HG02798 (cell line): Measurements from ENCODE around the gene WDR6.

Experiments
- ATAC-seq: cut with Tn5 transposase; IDR thresholded peaks from one replicate; pipeline ENCODE4 v1.9.1; 2021; ENCODE audit warnings: mild to moderate bottlenecking; ENCODE audit not compliant: unreplicated experiment, poor library complexity

Gene WDR6

DNA sequence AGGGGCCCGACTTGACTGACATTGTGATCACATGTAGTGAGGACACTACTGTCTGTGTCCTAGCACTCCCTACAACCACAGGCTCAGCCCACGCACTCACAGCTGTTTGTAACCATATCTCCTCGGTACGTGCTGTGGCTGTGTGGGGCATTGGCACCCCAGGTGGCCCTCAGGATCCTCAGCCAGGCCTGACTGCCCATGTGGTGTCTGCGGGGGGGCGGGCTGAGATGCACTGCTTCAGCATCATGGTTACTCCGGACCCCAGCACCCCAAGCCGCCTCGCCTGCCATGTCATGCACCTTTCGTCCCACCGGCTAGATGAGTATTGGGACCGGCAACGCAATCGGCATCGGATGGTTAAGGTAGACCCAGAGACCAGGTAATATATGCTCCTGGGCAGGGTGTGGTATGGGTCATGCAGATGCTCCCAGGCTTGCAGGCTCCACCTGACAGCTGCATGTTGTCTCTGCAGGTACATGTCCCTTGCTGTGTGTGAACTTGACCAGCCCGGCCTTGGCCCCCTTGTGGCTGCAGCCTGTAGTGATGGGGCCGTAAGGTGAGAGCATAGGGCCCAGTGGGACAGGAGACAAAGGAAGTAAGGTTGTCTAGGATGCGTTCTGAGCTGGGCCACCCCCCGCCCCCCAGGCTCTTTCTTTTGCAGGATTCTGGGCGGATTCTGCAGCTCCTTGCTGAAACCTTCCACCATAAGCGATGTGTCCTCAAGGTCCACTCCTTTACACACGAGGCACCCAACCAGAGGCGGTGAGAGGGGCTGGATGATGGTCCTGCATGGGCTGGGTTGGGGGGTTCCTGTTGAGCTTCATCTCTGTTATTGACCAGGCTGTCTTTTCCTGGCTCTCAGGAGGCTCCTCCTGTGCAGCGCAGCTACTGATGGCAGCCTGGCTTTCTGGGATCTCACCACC, 6.8 kb downstream of the WDR6 start:
- no peak for ATAC-seq

GRCh38 chr3:49015072-49015471, 7.9 kb downstream of the WDR6 start:
- no peak for ATAC-seq

GRCh38 chr3:49015765-49016164, 8.6 kb downstream of the WDR6 start:
- no peak for ATAC-seq

DNA sequence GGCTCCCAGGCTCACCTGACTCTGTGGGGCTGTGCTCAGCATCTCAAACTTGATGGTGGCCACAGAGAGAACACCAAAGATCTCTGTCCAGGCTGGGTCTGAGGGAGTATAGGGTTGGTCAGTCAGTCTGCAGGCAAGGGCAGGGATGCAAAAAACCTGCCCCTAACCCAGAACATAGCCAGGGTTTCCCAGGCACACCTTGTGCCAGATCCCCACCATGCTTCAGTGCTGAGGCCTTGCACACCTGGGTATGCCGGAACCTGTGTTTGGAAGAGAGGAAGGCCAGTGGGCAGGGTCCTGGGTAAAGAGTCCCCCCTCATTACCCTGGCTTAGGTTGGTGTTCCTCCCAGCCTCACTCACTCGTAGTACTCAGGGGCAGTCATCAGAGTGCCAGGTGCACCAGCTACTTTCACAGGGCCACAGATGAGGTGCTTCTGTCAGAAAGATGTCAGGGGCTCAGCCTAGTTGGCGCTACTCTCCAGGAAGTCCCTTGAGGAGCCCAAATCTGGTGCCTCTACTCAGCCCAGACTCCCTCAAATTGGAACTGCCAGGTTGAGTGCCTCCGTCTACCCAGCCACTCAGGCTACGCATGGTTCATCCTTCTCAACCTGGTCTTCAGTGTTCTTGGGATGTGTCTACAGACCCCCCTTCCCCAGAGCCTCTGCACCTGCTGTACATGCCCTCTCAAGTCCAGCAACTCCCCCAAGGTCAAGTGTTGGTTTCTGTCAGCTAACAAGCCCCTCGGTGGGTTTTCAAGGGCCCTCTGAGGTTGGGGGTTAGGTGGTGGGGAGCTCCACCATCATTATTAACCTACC, 9.4 kb downstream of the WDR6 start:
- ATAC-seq: no peak

GRCh38 chr3:49017229-49017970, 10.2 kb downstream of the WDR6 start:
- no peak for ATAC-seq

GRCh38 chr3:49017971-49018706, 10.9 kb downstream of the WDR6 start, which contains the start of gene DALRD3:
Gene DALRD3 (minus strand): TSS chr3:49018580. CDS start chr3:49018564, 16 bp downstream.
- ATAC-seq: no peak

DNA sequence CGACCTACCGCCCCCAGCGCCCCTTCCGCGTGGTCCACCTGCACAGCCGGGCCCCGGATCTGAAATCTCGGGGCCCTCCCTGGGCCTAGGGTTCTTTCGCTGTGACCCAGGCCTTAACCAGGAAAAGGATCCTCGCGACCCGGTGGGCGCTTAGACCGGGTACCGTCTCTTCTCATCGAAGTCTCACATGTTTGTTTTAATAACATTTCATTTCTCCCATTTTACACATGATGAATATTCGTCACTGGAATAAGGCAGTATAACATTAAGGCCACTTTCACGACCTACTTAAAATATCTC, 11.5 kb downstream of the WDR6 start:
- ATAC-seq: no peak

DNA sequence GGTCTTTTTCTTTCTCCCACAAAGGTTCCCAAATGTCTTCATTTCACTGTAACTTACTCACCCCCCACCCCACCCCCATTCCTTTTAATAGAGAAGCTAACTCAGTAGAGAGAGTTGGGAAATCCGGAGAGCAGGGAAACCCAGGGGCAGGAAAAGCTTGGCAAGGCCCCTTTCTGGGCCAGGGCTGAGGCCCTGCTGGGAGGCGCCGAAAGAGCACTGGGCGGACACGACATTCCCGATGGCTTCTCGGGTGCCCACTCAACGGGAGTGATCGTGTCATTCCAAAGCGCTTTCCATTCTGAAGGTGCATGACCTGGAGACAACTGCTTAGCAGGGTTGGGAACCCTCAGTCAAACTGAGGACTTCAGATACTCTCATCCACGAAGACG, 12.7 kb downstream of the WDR6 start:
- ATAC-seq: no peak

GRCh38 chr3:49020330-49021212, 13.4 kb downstream of the WDR6 start:
- no peak for ATAC-seq

DNA sequence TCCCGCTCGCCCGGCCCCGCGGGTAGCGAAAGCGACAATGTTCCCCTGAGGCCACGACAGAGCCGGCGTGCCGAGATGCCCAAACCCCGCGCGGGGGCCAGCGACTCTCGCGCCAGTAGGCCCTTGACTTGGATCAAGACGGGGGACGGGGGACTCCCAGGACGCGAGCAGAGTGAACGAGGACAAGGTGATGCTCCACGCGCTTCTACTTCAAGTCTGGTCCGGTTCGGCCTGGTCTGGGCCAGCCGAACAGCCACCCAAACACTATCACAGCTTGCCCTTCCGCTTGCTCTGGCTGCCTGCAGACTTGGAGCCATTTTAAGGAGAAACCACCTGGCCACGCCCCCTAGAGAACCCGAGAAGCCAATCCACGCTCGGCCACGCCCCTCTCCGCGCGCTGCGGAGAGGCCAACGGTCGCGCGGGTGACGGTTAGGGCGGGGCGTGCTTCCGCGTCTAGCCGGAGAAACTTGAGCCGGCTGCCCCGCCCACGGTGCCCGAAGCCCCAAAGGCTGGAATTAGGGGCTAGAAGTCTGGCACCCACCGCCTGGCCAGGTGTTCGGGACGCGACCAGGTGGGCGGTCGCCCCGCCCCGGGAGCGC, 14.1 kb downstream of the WDR6 start:
- ATAC-seq: peak; percentile 59

DNA sequence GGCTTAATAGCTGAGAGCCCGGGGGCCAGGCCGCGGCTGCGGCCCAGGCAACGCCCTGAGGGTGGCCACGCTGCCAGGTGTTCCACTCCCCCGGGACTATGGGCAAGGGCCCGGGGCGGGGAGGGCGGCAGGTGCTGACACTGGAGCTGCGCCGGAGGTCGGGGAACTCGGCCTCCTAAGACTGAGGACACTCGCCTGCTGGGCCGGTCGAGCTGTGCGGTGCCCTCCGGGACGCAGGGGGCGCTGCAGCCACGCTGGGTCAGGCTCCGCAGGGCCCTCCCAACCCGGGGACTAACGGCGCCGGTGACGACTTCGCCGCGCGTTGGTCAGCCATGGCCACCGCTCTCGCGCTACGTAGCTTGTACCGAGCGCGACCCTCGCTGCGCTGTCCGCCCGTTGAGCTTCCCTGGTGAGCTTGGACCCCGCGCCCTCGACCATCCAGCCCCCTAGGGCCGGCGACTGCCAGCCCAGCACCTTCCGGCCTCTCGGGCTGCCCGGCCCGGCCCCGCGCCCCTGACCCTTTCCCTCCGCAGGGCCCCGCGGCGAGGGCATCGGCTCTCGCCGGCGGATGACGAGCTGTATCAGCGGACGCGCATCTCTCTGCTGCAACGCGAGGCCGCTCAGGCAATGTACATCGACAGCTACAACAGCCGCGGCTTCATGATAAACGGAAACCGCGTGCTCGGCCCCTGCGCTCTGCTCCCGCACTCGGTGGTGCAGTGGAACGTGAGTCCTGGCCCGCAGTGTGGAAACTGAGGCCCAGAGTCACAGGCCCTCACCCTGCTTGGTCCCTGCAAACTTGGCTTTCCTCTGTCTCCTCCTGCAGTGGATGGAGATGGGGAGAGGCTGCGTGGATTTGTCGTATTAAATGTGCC, 14.9 kb downstream of the WDR6 start, which contains the start of gene NDUFAF3:
TSS of gene NDUFAF3 (plus strand) at position 309 of the 875 bp plus-strand sequence. CDS start at position 333, 24 bp downstream.
- ATAC-seq: peak; percentile 60

DNA sequence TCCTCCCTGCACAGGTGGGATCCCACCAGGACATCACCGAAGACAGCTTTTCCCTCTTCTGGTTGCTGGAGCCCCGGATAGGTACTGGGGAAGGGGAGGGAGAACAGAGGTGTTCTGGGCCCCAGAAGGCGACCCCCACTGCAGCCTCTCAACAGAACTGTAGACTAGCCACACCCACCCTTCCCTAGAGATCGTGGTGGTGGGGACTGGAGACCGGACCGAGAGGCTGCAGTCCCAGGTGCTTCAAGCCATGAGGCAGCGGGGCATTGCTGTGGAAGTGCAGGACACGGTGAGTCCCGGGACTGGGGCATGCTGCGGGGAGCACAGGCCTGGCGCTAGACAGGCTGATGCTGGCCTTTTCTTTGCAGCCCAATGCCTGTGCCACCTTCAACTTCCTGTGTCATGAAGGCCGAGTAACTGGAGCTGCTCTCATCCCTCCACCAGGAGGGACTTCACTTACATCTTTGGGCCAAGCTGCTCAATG, 15.5 kb downstream of the WDR6 start:
- ATAC-seq: no peak

DNA sequence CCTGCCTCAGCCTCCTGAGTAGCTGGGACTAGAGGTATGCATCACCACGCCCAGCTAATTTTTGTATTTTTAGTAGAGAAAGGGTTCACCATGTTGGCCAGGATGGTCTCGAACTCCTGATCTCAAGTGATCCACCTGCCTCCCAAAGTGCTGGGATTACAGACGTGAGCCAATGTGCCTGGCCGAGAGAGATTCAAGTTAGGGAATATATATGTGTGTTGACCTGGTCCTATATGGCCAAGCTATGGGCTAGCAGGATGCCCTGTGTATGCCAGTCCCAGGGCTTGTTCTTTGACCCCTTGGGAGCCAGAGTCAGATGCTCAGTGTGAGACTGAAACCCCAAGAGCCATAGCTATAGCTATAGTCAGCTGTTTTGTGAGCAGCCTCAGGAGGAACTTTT, 16.6 kb downstream of the WDR6 start:
- ATAC-seq: no peak

DNA sequence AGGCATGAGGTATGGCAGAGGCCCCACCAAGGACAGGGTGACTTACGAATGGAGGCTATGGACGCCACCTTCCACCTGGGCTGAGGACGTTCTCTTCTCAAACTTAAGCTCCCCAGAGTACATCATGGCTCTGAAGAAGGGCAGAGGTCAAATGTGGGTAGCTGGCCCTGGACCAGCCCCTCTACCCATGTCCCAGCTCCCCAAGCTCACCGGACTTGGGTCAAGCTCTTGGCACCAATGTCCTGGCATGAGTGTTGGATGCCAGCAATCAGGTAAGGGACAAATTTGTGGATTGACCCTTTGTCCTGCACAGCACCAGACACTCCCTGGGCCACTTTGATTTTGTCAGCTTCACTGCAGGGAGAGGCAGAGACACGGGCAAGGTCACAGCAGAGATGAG, 17.3 kb downstream of the WDR6 start:
- no peak for ATAC-seq

GRCh38 chr3:49025005-49025792, 18.0 kb downstream of the WDR6 start:
- no peak for ATAC-seq

DNA sequence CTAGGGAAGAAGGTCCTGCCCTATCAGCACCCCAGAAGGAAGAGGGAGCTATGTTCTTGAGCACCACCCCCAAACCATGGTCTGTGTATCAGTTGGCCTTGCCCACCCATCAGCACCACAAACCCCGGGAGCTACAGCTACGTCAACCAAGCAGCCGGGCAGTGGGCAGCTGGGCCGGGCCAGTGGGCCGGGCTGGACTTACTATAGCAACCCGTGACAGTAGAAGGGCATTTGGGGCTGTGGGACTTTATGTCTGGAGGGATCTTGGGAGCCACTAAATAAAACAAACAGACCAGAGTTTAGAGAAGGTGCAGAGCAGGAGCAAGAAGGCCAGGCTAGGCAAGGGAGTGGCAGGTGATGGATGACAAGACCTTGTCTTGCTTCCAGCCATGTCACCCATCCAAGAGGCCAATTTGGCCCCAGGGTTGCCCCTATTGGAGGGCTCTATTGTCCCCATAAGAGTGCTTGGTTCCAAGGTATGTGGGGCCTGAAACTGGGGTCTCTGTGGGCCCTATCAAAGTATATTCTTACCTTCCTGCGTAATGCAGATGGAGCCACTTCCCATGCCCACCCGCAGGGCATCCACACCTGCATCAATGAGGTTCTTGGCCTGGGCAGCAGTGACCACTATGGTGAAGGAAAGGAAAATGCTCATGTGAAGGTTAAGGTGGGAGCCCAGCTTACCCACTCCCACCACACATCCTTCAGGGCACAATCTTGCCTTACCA, 18.8 kb downstream of the WDR6 start:
- no peak for ATAC-seq
